ENCODE results near the gene ALG9.

- TF ChIP-seq, protein P1, sequence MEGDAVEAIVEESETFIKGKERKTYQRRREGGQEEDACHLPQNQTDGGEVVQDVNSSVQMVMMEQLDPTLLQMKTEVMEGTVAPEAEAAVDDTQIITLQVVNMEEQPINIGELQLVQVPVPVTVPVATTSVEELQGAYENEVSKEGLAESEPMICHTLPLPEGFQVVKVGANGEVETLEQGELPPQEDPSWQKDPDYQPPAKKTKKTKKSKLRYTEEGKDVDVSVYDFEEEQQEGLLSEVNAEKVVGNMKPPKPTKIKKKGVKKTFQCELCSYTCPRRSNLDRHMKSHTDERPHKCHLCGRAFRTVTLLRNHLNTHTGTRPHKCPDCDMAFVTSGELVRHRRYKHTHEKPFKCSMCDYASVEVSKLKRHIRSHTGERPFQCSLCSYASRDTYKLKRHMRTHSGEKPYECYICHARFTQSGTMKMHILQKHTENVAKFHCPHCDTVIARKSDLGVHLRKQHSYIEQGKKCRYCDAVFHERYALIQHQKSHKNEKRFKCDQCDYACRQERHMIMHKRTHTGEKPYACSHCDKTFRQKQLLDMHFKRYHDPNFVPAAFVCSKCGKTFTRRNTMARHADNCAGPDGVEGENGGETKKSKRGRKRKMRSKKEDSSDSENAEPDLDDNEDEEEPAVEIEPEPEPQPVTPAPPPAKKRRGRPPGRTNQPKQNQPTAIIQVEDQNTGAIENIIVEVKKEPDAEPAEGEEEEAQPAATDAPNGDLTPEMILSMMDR (IDR thresholded peaks at IDR 0.05) = no peak
- TF ChIP-seq EP300 (IDR thresholded peaks at IDR 0.05) = no peak
Measured at GRCh38 chr11:111835665-111836064, 35.7 kb downstream of the ALG9 start.

Data from ovary (tissue), 3 donors.